Right renal pelvis (tissue), 4 donors: ENCODE data around the gene ZNF75A. TPM values are rescaled to one million over a fixed set of nuclear protein-coding genes. Genes with fewer than 3 reads are reported as not detected.

Experiments used
- DNase-seq, 4 donors: peaks; one replicate each; pipeline ENCODE4 v3.0.0-alpha.2; 2013; ENCODE audit warnings: low read depth in 4 of 4, low spot score in 3 of 4, missing footprints in 1 of 4
- polyA plus RNA-seq, 4 donors: library from polyadenylated mRNA; unstranded; fragments of 120-200 nt; gene quantifications; one replicate each; pipeline ENCODE4 v1.2.1, GENCODE V29; 2013; ENCODE audit not compliant: insufficient read length in 4 of 4

ZNF75A gene
- polyA plus RNA-seq, 4 donors, result 39.4 to 54.2 (median 49.7) TPM

GRCh38 chr16:3283543-3284447 is 21.5 kb upstream of the ZNF75A start:
- no peak for DNase-seq

GRCh38 chr16:3285131-3285530 is 20.2 kb upstream of the ZNF75A start:
- no peak for DNase-seq

- no peak for DNase-seq
Observed at GRCh38 chr16:3289998-3290673, 15.2 kb upstream of the ZNF75A start.

GRCh38 chr16:3292604-3293003 is 12.7 kb upstream of the ZNF75A start:
- DNase-seq, result no peak

- DNase-seq, result no peak
Observed at GRCh38 chr16:3295209-3295608, 10.1 kb upstream of the ZNF75A start.

- DNase-seq, result no peak
Observed at GRCh38 chr16:3295783-3296182, 9.5 kb upstream of the ZNF75A start.

GRCh38 chr16:3304370-3304769 is 927 bp upstream of the ZNF75A start:
- DNase-seq, result no peak

GRCh38 chr16:3306078-3306477 is 781 bp downstream of the ZNF75A start:
- no peak for DNase-seq

GRCh38 chr16:3311496-3311895 is 6.2 kb downstream of the ZNF75A start:
- DNase-seq, result no peak

GRCh38 chr16:3317315-3317999 is 12.2 kb downstream of the ZNF75A start:
- DNase-seq, result no peak

GRCh38 chr16:3321816-3322215 is 16.5 kb downstream of the ZNF75A start:
- DNase-seq, result no peak

- DNase-seq, result no peak
Observed at GRCh38 chr16:3327514-3327913, 22.2 kb downstream of the ZNF75A start.

GRCh38 chr16:3328104-3328503 is 22.8 kb downstream of the ZNF75A start:
- DNase-seq, result no peak

GRCh38 chr16:3328643-3329042 is 23.3 kb downstream of the ZNF75A start:
- no peak for DNase-seq

- no peak for DNase-seq
Observed at GRCh38 chr16:3346041-3346440, 40.7 kb downstream of the ZNF75A start.

GRCh38 chr16:3347586-3347985 is 42.3 kb downstream of the ZNF75A start:
- DNase-seq, result no peak

- no peak for DNase-seq
Observed at GRCh38 chr16:3348547-3349167, 43.4 kb downstream of the ZNF75A start.

GRCh38 chr16:3349175-3349574 is 43.9 kb downstream of the ZNF75A start:
- no peak for DNase-seq

- DNase-seq, result no peak
Observed at GRCh38 chr16:3355589-3355988, 50.3 kb downstream of the ZNF75A start, which contains the start of gene OR2C1. OR2C1 (plus strand) TSS chr16:3355889; CDS start chr16:3355941, 52 bp downstream.

- DNase-seq, result no peak
Observed at GRCh38 chr16:3356118-3356517, 50.8 kb downstream of the ZNF75A start.

GRCh38 chr16:3358871-3359270 is 53.6 kb downstream of the ZNF75A start:
- no peak for DNase-seq
